Measurements from ENCODE around the gene PTGER1. TPM values are rescaled to one million over a fixed set of nuclear protein-coding genes. Genes with fewer than 3 reads are reported as not detected.

PTGER1 gene
- total RNA-seq, 1 donor from 2014 or later = not detected

- no peak for DNase-seq
Measured at GRCh38 chr19:14502334-14503092, 27.4 kb upstream of the PTGER1 start.

GRCh38 chr19:14497228-14497921, 22.2 kb upstream of the PTGER1 start:
- no peak for DNase-seq

DNA sequence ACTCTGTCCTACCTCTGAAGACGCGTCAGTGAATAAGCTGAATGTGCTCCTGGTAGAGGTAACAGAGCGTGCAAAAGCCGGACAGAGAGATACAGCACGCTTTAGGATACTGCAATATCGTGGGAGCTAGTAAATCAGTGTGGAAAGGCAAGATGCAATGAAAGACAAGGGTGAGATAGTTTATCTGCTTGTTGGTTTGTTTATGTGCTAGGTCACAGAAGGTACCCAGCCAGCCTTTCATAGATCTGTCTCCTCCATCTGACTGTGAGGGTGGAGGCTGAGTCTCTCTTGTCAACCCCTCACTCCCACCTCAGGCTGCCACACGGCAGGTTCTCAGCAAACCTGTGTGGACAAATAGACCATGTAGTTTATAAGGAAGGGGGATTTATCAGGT, 21.7 kb upstream of the PTGER1 start:
- no peak for DNase-seq

- peak; percentile 97 for DNase-seq
Measured at GRCh38 chr19:14496029-14496833, 21.1 kb upstream of the PTGER1 start, which contains the start of gene GIPC1. GIPC1 (minus strand) TSS chr19:14496127; CDS start chr19:14482976, 13,151 bp downstream.

GRCh38 chr19:14495672-14496028, 20.5 kb upstream of the PTGER1 start:
- no peak for DNase-seq

- no peak for DNase-seq
Measured at GRCh38 chr19:14494910-14495671, 19.9 kb upstream of the PTGER1 start.

GRCh38 chr19:14494411-14494810, 19.3 kb upstream of the PTGER1 start:
- no peak for DNase-seq

DNA sequence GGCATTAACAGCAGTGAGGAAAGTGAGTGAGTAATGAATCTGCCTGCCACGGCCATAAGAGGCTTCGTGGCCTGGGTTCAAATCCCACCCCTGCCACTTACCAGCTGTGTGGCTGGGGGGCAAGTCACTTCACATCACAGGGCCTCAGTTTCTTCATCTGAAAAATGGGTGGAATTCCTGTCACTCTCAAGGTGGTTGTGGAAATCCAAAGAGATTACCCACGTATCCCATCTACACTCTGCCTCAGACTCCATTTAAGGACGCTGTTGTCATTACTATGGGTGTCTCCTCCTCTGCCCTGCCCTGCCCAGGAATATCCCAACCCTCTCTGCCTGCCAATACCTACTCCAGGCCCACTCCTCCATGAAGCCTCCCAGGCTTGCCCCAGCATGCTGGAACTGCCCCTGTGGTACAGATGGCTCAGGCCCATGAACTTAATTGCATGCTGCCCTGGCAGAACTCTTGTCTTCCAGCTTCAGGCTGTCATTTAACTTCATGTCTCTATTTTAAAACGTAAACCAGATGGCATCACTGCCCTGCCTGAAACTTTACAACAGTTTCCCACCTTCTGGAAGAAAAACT, 17.7 kb upstream of the PTGER1 start:
- DNase-seq = no peak

DNA sequence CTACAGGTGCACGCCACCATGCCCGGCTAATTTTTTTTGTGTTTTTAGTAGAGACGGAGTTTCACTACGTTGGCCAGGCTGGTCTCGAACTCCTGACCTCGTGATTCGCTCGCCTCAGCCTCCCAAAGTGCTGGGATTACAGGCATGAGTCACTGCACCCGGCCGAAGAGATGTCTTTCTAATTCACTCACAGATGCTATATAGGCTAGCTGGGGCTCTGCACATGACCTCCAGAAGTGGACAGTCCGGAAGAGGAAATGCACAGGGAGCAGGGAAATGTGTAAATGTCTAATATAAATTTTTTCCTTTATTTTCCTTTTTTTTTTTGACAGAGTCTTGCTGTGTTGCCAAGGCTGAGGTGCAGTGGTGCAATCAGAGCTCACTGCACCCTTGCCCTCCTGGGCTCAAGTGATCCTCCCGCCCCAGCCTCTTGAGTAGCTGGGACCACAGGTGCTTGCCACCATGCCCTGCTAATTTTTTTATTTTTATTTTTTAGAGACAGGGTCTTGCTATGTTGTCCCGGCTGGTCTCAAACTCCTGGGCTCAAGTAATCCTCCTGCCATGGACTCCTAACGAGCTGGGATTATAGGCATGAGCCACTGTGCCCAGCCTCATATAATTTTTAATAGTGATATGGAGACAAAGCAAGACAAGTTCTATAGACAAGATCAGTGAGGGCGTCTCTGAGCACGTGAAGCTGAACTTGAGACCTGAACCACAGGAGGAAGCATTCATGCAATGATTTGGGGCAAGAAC, 12.4 kb upstream of the PTGER1 start:
- DNase-seq = no peak

GRCh38 chr19:14482172-14482941, 7.2 kb upstream of the PTGER1 start:
- DNase-seq = no peak

GRCh38 chr19:14480700-14481079, 5.5 kb upstream of the PTGER1 start:
- no peak for DNase-seq

- DNase-seq = no peak
Measured at GRCh38 chr19:14479975-14480699, 5.0 kb upstream of the PTGER1 start.

DNA sequence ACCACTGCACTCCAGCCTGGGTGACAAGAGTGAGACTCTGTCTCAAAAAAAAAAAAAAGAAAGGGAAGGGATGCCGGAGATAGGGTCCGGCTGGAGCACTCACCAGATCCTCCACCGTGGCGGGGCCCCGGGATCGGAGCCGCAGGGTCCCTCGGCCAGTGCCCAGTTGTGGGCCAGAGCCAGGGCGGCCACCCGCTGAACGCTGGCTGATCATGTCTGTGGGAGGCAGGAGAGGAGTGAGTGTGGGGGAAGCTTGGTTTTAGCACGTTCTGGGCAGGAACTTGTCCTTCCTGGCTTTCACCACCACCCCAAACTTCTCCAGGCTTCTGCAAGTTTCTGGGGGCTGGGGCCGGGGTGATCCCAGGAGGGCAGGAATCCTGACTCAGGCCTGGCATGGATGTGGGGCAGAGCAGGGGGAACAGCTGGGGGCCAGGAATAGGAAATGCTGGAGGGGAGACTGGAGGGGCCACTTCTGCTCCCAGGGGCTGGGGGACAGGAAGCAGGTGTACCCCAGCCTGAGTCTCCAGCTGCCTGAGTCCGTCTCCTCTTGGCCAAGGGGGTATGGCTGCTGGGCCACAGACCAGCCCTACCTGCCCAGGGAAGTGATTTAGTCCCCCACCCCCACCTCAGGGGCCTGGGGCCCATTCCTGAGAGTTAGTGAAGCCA, 4.3 kb upstream of the PTGER1 start:
- no peak for DNase-seq

GRCh38 chr19:14478113-14478545, 3.0 kb upstream of the PTGER1 start:
- no peak for DNase-seq

GRCh38 chr19:14477418-14478112, 2.4 kb upstream of the PTGER1 start:
- no peak for DNase-seq

GRCh38 chr19:14476673-14477401, 1.7 kb upstream of the PTGER1 start:
- DNase-seq = no peak

- DNase-seq = no peak
Measured at GRCh38 chr19:14476327-14476672, 1.1 kb upstream of the PTGER1 start.

DNA sequence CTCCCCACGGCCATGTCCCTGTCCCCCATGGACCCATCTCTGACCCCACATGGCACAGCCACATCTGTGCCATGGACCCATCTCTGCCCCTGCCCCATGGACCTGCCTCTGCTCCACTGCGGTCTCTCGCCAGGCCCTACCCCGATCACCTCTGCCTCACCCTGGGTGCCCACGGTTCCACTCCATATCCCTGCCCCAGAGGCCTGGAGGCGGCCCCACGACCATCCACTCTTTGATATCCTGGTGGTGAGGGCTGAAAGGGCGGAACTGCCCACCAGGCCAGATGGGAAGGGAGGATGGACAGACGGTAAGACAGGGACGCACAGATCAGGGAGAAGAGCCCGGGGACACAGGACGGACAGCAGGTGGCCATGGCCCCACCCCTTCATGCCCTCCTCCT, 327 bp downstream of the PTGER1 start:
- no peak for DNase-seq

Measured in skin of body (tissue), 2 donors.